Head of caudate nucleus (tissue), 42 donors: ENCODE data around the gene EFHD2.

Experiments used
- DNase-seq, 42 donors: peaks; one replicate each; pipeline versions ENCODE4 v3.0.0 to v3.0.0-alpha.2; 2020 to 2021; ENCODE audit warnings: mixed read lengths in 7 of 42
- intact Hi-C: fragments of 100-400 bp; cut with DNase I; formaldehyde crosslinking; loops from one replicate; pipeline ENCODE4 v1.15.0; 2022

EFHD2 gene

DNA sequence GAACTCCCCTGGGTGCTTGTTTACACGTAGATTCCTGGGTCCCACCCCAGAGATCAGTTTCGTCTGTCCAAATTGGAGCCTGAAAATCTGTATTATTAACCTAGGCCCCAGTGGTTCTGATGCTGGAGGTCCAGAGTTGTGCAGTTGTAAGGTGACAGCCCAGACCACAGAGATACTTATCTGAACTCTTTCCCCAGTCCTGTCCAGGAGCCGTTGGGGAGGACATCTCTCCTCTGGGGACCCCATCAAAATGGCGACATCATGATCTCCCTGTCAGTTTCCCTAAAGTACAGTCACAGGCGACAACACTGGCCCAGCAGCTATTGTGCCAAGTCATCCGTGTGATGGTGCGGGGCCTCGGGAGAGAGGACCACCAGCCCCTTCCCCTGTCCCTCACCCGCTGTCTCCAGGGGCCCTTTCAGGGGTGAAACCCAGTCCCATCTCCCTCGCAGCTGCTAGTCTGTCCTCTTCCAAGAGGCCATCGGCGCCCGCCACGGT, 749 bp upstream of the EFHD2 start:
- intact Hi-C loops, result no loop called here
- no peak for DNase-seq

DNA sequence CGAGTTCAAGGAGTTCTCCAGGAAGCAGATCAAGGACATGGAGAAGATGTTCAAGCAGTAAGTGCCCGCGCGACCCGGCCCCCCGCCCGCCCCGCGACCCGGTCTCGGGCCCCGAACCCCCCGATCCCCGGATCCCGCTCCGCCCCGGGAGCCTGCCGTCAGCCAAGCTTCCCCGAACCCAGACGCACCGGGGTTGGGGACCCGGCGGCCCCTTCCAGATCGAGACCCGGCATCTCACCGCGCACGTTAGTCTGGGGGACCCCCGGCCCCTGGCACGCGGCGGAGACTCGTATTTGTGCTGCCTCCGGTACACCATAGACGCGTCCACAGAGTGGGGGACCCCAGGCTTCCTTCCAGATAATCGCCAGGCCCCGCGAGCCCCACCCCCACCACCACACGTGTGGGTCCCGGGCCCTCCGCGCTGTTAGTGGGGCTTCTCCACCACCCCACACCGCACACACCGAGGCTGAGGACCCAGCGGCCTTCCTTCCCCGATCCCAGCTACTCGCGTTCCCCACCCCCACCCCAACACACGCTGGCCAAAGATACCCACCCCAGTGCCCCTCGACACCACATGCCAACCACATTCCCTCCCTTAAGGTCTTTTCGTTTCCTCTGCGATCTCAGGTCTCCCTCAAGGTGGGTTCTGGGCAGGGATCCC, 665 bp downstream of the EFHD2 start:
- intact Hi-C loops, result no loop called here
- DNase-seq, result no peak

DNA sequence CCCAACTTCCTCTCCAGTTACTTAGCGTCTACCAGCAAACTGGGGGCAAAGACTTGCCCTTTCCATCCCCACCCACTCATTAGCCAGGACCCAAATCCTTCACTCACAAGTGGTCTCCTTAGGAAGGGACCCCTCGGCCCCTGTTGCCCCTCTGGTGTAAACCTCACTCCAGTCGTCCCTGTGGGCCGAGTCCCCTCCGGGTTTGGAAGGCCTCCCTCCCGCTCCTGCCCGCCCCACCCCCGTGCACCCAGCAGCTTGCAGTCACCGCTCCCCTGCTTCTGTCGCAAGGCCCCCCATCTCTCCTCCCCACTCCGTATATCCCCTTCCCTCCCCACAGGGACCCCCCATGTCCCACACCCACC, 1.2 kb downstream of the EFHD2 start:
- intact Hi-C loops, result no loop called here
- no peak for DNase-seq

DNA sequence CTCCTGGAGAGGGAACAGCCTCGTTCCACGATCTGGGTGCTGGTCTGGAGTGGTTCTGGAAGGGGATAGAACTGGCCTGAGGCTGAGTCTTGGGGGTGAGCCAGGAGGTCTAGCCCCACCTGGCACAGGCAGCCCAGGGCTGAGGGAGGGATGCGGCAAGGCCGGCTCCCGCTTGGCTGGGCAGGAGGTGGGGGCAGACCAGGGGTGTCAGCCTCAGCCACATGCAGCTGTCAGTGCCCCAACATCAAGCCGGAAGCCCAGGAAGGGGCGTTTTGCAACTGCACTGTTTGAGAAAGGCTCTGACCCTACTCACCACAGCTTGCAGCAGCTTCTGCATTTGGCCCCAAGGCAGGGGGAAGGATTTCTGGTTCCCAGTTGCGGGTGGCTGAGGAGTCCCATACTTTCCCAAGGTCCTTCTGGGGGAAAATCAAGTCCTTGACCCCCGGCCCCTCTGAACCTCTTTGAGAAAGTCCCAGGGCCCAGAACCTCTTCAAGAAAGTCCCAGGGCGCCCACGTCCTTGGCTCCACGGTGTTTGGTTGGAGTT, 2.0 kb downstream of the EFHD2 start:
- DNase-seq, result peak in 38 of 42 donors; percentile 17 to 73 (median 47)
- intact Hi-C loops, result no loop called here

DNA sequence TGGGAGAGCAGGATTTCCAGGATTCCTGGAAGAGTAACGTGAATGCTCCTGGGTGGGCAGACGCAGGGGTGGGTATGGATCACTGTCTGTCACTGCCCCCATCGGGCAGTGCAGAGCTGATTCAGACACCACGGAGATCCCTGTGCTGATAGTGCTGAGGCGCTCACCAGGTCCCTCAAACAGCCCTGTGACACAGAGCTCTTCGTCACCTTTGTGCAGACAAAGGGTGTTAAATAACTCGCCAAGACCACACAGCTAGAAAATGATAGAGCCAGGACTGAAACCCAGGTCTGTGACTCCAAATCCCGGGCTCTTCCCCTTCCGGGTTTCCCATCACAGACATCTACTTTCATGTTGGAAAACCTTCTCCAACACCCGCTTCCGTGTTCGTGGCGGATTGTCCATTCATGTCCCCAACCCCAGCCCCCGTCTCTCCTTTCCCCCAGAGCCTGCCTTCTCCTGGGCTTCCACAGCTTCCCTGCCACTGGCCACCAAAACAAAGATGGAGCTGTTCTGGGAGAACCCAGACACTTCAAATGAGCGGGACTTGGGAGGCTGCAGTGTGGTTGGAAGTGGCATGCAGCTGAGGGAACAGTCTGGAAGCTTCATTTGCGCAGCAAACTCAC, 2.6 kb downstream of the EFHD2 start:
- intact Hi-C loops, result no loop called here
- peak in 1 of 42 donors; percentile 21 for DNase-seq

DNA sequence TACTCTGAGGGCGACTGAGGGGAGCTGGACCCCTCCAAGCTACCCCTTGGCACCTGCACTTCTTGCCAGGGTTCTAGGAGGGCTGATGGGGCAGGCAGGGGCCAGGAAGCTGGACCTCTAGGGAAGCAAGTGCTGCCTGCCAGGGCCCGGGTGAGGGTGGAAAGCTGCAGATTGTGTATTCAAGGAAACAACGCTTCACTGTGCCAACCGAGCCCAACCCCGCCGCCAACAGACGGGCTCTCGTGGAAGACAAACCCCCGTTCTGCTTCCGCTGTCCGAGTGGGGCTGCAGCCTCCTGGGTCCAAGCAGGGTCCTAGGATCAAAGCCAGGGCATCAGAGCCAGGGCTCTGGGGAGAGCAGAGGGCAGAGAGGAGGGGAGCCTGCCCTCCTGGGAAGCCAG, 3.2 kb downstream of the EFHD2 start:
- intact Hi-C loops, result no loop called here
- DNase-seq, result peak in 38 of 42 donors; percentile 23 to 77 (median 50)

DNA sequence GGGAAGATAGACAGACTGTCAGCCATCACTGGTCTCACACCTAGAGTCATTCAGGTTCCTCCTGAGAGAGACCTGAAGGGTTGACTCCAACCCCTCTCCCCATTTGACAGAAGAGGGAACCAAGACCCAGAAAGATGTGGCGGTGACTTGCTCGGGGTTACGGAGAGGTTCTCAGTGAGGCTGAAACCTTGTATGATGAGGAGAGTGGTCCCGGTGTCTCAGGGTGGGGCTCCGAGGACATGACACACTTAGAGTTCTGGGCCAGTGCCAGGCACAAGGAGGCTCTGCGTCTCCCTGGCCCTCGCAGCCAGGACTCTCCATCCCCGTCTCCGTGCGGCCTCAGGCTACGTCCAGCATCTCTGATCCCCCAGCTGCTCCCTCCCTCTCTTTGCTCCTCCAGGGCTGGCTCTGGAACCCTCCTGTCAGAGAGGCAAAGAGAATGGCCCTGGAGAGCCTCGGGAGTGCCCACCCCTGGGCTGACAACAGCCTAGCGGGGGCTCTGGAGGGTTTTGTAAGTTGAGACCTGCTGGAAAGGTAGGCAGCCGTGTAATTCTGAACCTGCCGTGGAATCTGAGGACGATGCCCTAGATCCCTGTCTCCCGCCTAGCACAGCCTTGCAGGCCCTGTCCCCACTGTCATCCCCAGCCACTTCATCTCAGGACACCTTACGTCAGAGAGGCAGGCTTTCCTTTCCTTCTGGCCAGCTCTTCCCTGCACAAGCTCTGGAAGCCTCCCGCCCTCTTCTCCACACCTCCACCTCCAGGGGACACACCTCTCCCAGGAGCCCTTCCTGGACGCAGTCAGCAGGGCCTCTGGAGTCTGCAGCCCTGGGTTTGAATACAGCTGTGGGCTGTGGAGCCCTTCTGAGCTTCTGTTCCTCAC, 4.1 kb downstream of the EFHD2 start:
- DNase-seq, result no peak
- intact Hi-C loops, result no loop called here

DNA sequence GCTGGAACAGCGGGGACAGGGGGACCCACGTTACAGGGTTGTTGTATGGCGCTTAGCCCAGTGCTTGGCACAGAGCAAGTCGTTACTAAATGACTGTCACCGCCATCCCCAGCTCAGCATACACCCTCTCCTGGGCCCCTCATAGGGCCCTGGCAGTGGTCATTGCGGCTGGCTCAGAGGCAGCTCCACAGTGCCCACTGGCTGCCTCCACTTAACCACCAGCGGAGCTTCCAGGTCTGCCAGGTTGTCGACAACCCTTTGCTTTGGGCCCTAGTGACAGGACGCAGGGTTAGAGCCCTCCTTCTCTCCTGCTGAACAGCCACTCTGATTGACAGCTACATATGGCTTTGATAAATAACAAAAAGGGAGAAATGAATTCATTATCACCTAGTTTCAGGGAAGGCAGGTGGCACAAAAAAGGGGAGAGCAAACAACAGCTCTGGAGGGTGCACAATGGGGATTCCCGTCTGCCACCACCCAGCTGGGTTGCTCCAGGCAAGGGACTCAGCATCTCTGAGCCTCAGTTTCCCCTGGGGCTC, 4.8 kb downstream of the EFHD2 start:
- intact Hi-C loops, result no loop called here
- no peak for DNase-seq

DNA sequence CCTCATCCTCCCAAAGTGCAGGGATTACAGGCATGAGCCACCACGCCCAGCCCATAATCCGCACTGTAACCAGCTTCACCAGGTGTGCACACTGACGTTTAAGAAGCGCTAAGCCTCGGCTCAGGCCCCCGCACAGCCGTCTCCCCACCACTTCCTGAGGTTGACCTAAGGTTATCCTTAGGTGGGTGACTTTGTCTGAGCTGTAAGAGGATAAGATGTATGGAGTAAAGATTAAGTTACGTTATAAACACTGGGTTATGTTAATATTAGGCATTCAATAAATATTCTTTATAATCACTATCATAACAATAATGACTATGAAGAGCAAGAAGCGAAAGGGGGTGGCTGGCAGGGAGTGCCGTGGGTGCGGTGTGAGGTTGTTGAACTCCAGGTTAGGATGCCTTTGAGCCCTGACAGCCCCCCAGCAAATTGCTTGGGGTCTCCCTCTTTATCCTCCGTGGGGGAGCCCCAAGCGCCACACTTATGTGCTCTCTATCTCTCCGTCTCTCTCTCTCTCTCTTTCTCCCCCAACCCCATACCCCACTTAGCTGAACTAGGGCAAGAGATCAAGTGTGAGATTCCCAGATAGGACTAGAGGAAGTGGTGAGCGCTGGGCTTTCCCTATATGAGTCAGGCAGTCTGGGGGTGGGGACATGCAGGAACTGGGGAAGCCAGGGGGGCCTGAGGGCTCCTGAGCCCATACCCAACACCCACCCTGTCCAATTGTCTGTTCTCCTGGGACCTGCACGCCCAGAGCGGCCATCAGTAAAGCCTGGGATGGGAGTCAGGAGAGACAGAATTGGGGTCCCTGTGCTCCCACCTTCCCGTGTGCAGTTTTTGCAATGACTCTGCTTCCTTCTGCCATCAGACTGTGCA, 7.6 kb downstream of the EFHD2 start:
- intact Hi-C loops, result no loop called here
- peak in 17 of 42 donors; percentile 16 to 63 (median 38) for DNase-seq

DNA sequence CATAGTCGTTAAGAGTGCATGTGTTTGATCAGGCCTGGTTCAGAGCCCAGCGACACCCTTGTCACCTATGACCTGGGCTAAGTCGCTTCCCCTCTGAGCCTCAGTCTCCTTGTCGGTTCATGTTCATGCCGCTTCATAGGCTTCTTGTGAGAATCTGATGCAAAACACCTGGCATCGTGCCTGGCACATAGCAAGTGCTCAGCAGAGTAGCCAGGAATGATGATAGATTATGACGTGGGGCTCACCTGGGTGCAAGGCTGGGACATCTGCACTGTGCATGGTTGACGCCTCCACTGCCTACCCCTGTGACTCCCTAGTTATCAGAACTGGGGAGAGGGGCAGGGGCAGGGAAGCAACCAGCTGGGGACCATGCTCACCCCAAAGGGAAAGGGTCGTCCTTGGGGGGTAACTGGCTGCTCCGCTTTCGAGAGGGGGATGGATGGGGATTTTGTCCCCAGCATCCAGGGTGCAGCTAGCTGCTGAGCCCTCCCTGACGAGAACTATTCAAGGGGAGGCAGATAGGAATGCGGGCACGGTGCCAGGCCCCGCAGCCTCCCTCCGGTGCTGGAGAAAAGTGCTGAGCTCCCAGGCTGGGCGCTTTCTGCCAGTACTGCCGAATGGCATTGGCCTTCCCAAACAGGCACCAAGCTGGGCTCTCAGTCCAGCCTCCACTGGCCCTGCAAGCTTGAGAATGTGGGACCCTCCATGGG, 9.3 kb downstream of the EFHD2 start:
- DNase-seq, result no peak
- intact Hi-C loops, result no loop called here

DNA sequence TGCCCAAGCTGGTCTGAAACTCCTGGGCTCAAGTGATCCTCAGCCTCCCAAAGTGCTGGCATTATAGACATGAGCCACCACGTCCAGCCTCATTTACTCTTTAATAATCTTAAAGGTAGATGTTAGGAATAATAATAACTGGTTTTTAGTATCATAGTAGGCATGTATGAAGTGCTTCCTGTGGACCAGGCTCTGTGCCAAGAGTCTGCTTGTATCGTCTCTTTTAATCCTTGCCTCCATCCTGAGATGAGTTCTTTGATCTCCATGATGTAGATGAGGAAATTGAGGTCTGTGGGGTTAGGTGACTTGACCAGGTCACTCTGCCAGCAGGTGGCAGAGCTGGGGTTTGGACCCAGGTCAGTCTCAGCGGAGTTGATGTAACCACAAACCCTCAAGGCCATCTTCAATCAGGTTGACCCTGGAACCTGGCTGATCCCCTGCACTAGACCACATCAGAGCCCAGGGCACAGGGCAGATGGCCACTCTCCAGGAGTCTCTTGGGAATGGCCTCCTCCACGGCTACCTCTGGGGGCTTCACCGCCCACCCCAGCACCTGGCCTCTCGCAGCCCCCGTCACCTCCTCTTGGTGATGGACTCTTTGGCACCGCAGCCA, 11.3 kb downstream of the EFHD2 start:
- intact Hi-C loops, result no loop called here
- DNase-seq, result no peak

DNA sequence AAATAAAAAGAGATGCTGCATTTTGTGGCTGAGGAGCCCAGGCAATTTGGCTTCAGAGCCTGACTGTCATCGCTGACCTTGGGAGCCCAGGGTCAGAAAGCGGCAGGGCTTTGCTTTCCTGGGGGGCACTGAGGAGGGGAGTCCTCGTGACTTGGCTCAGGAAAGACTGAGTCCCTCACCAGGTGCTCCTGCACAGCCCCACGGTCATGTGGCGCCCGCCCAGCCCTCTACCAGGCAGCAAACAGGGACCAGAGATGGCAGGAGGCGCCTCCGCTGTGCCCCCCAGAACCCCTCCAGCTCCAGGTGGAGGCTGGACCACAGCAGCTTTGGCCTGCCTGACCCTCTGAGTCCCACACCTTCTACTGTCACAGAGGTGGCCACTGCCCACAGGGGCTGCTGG, 13.2 kb downstream of the EFHD2 start:
- intact Hi-C loops, result no loop called here
- DNase-seq, result no peak

DNA sequence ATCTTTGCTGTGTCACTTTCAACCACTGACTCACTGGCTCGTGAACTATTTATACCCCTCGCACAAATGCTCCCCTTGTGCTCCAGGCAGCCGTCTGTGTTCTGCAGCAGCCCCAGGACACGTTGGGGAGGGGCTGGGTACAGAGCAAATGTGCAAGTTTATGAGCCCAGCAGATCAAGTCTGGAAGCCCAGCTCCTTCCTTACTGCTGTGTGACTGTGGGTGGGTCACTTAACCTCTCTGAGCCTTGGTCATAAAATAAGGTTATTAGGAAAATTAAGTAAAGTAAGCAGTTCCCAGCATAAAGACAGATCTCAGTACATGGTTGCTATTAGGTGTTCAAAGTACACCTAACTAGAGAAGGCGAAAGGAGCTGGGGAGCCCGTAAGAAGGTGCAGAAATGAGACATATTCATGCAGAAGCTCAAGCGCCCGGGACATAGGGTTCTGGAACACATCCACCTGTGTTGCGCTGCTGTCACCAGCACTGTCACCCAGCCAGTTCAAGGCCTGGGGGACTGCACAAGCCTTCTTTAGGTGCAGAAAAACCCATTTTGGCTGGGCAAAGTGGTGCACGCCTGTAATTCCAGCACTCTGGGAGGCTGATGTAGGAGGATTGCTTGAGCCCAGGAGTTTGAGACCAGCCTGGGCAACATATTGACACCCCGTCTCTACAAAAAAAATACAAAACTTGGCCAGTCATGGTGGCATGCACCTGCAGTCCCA, 13.8 kb downstream of the EFHD2 start:
- no peak for DNase-seq
- intact Hi-C loops, result no loop called here

DNA sequence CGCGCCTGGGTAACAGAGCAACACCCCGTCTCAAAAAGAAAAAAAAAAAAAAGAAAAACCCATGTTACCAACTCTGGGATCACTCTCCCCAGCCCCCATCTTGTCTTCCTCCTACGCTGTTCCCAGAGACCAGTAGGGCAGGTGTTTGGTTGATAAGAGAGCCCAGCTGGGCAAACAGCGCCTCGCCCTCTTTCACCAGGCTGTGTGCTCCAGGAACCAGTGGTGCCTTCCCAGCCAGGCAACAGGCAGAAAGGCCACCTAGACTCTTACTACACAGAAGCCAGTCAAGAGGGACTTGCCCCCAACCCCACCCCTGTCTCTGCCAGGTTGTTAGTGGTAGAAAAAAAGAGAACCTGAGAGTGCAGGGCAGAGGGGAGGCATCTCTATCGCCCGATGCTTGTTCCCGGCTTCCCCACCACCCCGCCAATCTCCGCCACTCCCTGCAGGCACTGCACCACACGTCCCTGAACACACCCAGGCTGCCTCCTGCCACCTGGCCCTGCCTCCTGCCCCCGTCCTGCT, 14.5 kb downstream of the EFHD2 start:
- intact Hi-C loops, result no loop called here
- DNase-seq, result no peak

DNA sequence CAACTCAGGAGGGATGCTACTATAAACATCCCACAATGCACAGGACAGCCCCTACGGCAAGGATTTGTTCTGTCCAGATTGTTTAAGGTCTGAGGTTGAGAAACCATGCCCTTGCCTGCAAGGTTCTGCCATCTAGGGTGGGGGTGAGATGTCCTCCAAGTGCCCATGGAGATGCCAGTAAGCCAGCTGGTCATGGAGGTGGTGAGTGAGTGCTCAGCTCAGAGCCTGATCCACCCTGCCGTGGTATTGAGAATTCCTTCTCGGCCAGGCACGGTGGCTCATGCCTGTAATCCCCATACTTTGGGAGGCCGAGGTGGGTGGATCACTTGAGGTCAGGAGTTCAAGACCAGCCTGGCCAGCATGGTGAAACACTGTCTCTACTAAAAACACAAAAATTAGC, 15.3 kb downstream of the EFHD2 start:
- no peak for DNase-seq
- intact Hi-C loops, result no loop called here

DNA sequence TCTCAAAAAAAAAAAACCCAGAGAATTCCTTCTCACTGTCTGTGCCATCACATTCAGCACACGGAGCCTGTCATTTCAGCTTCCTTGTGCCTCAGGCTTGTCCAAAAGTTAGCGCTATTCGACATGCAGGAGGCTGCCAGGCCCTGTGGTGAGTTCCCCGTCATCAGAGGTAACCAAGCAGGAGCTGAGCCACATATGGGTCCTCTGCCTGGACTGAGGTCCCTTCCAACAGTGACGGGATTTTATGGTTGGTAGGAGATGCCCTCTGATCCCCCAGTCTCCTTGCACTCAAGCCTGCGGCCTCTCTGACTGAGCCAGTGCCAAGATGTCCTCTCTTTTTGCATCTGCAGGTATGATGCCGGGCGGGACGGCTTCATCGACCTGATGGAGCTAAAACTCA, 15.8 kb downstream of the EFHD2 start:
- DNase-seq, result no peak
- intact Hi-C loops, result no loop called here

DNA sequence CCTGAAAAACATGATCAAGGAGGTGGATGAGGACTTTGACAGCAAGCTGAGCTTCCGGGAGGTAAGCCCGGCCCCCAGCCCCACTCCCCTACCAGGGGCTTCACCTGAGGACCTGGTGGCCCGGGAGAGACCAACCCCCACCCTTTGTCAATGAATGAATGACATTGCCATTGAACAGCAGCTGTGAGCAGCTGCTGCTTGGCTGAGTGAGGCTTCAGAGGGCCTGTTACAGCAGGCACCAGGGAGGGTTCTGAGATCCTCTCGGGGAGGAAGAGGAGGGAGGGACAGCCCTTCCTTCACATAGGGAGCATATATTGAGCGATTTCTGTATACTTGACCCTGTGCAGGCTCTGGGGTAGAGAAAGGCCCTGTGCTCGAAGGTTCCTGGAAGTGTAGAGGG, 16.3 kb downstream of the EFHD2 start:
- intact Hi-C loops, result no loop called here
- DNase-seq, result no peak
